ENCODE results near the gene SPX.
A peak's percentile ranks its signal among the peaks of the same experiment; 100 is the strongest.

SPX gene

GRCh38 chr12:21552635-21553328, 26.7 kb downstream of the SPX start:
- no peak overlapping the region for H3K27ac Mint-ChIP-seq
- DNase-seq = no peak
- no peaks in the 10 kb centered on the region for H3K27me3 Mint-ChIP-seq
- H3K36me3 Mint-ChIP-seq (ENCODE audit: low read depth) = no peaks in the 10 kb centered on the region
- no peaks in the 10 kb centered on the region for H3K9me3 Mint-ChIP-seq
- H3K4me3 Mint-ChIP-seq = no peak overlapping the region
- H3K4me1 Mint-ChIP-seq (ENCODE audit: low read depth) = peaks cover 7% of the 10 kb centered on the region

- Mint-ChIP-seq H3K27me3 (no peaks in the 10 kb centered on the region), H3K9me3 (no peaks in the 10 kb centered on the region), H3K4me3 (no peak overlapping the region), H3K36me3 (ENCODE audit: low read depth) (no peaks in the 10 kb centered on the region), H3K4me1 (ENCODE audit: low read depth) (peaks cover 4% of the 10 kb centered on the region), H3K27ac (no peak overlapping the region)
- no peak for DNase-seq
These were observed 27.2 kb downstream of the SPX start for GRCh38 chr12:21553329-21553675.

- Mint-ChIP-seq H3K36me3 (ENCODE audit: low read depth) (no peaks in the 10 kb centered on the region), H3K4me1 (ENCODE audit: low read depth) (peaks cover 19% of the 10 kb centered on the region), H3K27me3 (no peaks in the 10 kb centered on the region), H3K9me3 (no peaks in the 10 kb centered on the region), H3K4me3 (no peak overlapping the region), H3K27ac (no peak overlapping the region)
- DNase-seq = no peak
These were observed 32.1 kb downstream of the SPX start for GRCh38 chr12:21558100-21558679.

- Mint-ChIP-seq H3K36me3 (ENCODE audit: low read depth) (no peaks in the 10 kb centered on the region), H3K27me3 (no peaks in the 10 kb centered on the region), H3K9me3 (no peaks in the 10 kb centered on the region), H3K27ac (peak overlapping the region; percentile 84), H3K4me3 (no peak overlapping the region), H3K4me1 (ENCODE audit: low read depth) (peaks cover 19% of the 10 kb centered on the region)
- no peak for DNase-seq
These were observed 33.9 kb downstream of the SPX start for GRCh38 chr12:21559855-21560569.

- Mint-ChIP-seq H3K36me3 (ENCODE audit: low read depth) (no peaks in the 10 kb centered on the region), H3K4me3 (no peak overlapping the region), H3K27ac (peak overlapping the region; percentile 38), H3K27me3 (no peaks in the 10 kb centered on the region), H3K4me1 (ENCODE audit: low read depth) (peaks cover 19% of the 10 kb centered on the region), H3K9me3 (no peaks in the 10 kb centered on the region)
- no peak for DNase-seq
These were observed 35.1 kb downstream of the SPX start for GRCh38 chr12:21561158-21561557.

- Mint-ChIP-seq H3K9me3 (no peaks in the 10 kb centered on the region), H3K27me3 (no peaks in the 10 kb centered on the region), H3K36me3 (ENCODE audit: low read depth) (no peaks in the 10 kb centered on the region), H3K27ac (no peak overlapping the region), H3K4me3 (no peak overlapping the region), H3K4me1 (ENCODE audit: low read depth) (peaks cover 19% of the 10 kb centered on the region)
- DNase-seq = no peak
These were observed 36.8 kb downstream of the SPX start for GRCh38 chr12:21562859-21563258.

GRCh38 chr12:21566223-21566906, 40.3 kb downstream of the SPX start:
- H3K36me3 Mint-ChIP-seq (ENCODE audit: low read depth) = no peaks in the 10 kb centered on the region
- H3K4me3 Mint-ChIP-seq = no peak overlapping the region
- no peak overlapping the region for H3K27ac Mint-ChIP-seq
- no peaks in the 10 kb centered on the region for H3K27me3 Mint-ChIP-seq
- H3K9me3 Mint-ChIP-seq = no peaks in the 10 kb centered on the region
- H3K4me1 Mint-ChIP-seq (ENCODE audit: low read depth) = no peaks in the 10 kb centered on the region
- no peak for DNase-seq

- Mint-ChIP-seq H3K27me3 (no peaks in the 10 kb centered on the region), H3K36me3 (ENCODE audit: low read depth) (no peaks in the 10 kb centered on the region), H3K9me3 (no peaks in the 10 kb centered on the region), H3K4me1 (ENCODE audit: low read depth) (no peaks in the 10 kb centered on the region), H3K27ac (no peak overlapping the region), H3K4me3 (no peak overlapping the region)
- no peak for DNase-seq
These were observed 40.9 kb downstream of the SPX start for GRCh38 chr12:21566907-21567394.

GRCh38 chr12:21568115-21568514, 42.0 kb downstream of the SPX start:
- H3K4me3 Mint-ChIP-seq = no peak overlapping the region
- no peaks in the 10 kb centered on the region for H3K36me3 Mint-ChIP-seq (ENCODE audit: low read depth)
- no peak overlapping the region for H3K27ac Mint-ChIP-seq
- no peaks in the 10 kb centered on the region for H3K4me1 Mint-ChIP-seq (ENCODE audit: low read depth)
- DNase-seq = no peak
- no peaks in the 10 kb centered on the region for H3K9me3 Mint-ChIP-seq
- H3K27me3 Mint-ChIP-seq = no peaks in the 10 kb centered on the region

- Mint-ChIP-seq H3K4me1 (ENCODE audit: low read depth) (no peaks in the 10 kb centered on the region), H3K27me3 (no peaks in the 10 kb centered on the region), H3K36me3 (ENCODE audit: low read depth) (no peaks in the 10 kb centered on the region), H3K4me3 (no peak overlapping the region), H3K9me3 (no peaks in the 10 kb centered on the region), H3K27ac (no peak overlapping the region)
- no peak for DNase-seq
These were observed 45.0 kb downstream of the SPX start for GRCh38 chr12:21571046-21571445.

- Mint-ChIP-seq H3K9me3 (no peaks in the 10 kb centered on the region), H3K27me3 (no peaks in the 10 kb centered on the region), H3K4me3 (no peak overlapping the region), H3K36me3 (ENCODE audit: low read depth) (no peaks in the 10 kb centered on the region), H3K4me1 (ENCODE audit: low read depth) (no peaks in the 10 kb centered on the region), H3K27ac (no peak overlapping the region)
- DNase-seq = no peak
These were observed 47.8 kb downstream of the SPX start for GRCh38 chr12:21573733-21574358.

- peaks cover 4% of the 10 kb centered on the region for H3K27me3 Mint-ChIP-seq
These were observed 50.3 kb downstream of the SPX start for GRCh38 chr12:21576431-21576830.

GRCh38 chr12:21577516-21577915, 51.4 kb downstream of the SPX start:
- no peak overlapping the region for H3K4me3 Mint-ChIP-seq
- H3K4me1 Mint-ChIP-seq (ENCODE audit: low read depth) = no peaks in the 10 kb centered on the region
- no peak overlapping the region for H3K27ac Mint-ChIP-seq
- no peaks in the 10 kb centered on the region for H3K9me3 Mint-ChIP-seq
- no peaks in the 10 kb centered on the region for H3K36me3 Mint-ChIP-seq (ENCODE audit: low read depth)
- H3K27me3 Mint-ChIP-seq = peaks cover 4% of the 10 kb centered on the region
- no peak for DNase-seq

More at GRCh38 chr12:21576431-21576830, 50.3 kb downstream of the SPX start:
- no peaks in the 10 kb centered on the region for H3K9me3 Mint-ChIP-seq
- no peaks in the 10 kb centered on the region for H3K4me1 Mint-ChIP-seq (ENCODE audit: low read depth)
- no peak overlapping the region for H3K27ac Mint-ChIP-seq
- no peak for DNase-seq
- H3K4me3 Mint-ChIP-seq = no peak overlapping the region
- H3K36me3 Mint-ChIP-seq (ENCODE audit: low read depth) = no peaks in the 10 kb centered on the region

- Mint-ChIP-seq H3K9me3 (no peaks in the 10 kb centered on the region), H3K4me1 (ENCODE audit: low read depth) (no peaks in the 10 kb centered on the region)
These were observed 54.8 kb downstream of the SPX start for GRCh38 chr12:21580748-21581516.

More at GRCh38 chr12:21580748-21581516, 54.8 kb downstream of the SPX start:
- no peak overlapping the region for H3K27ac Mint-ChIP-seq
- DNase-seq = no peak
- no peak overlapping the region for H3K4me3 Mint-ChIP-seq
- H3K36me3 Mint-ChIP-seq (ENCODE audit: low read depth) = no peaks in the 10 kb centered on the region
- H3K27me3 Mint-ChIP-seq = peaks cover 10% of the 10 kb centered on the region
